Measurements from ENCODE around the gene PCDH15. TPM values are rescaled to one million over a fixed set of nuclear protein-coding genes. Genes with fewer than 3 reads are reported as not detected.

Gene PCDH15
- total and polyA plus RNA-seq, 2 of the 4 experiments (the other 2 are of a cell fraction), result not detected

DNA sequence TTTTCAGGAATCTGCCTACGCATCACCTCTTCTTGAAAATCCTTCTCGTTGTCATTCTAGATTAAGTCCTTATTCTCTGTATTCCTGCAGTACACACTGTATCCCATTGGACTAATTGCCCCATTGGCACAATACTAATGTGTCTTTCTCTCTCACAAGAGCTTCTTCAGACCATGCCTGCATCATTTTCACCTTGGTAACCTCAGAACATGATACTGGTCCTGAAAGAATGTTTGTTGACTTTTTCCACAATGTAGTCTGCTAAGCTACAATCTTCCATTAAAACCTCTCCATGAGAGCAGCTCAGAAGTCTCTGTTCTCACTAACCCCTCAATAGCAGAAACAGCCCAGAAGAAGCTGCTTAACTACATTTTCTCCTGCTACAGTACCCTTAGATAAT is 270.7 kb downstream of the PCDH15 start:
- Histone ChIP-seq H3K4me2 (ENCODE audit: low read depth, low read length) (no peak overlapping the region), H3K23ac (ENCODE audit: low read depth, low read length) (no peak overlapping the region), H3K27ac (ENCODE audit: insufficient read depth, low read length) (no peak overlapping the region), H3K4me1 (ENCODE audit: control insufficient read depth, insufficient read depth, low read length) (no peaks in the 10 kb centered on the region), H3K79me1 (ENCODE audit: low read depth in 1 of 2, low read length in 2 of 2) (no peaks in the 10 kb centered on the region), H3K9me1 (ENCODE audit: insufficient read depth, low read length) (no peaks in the 10 kb centered on the region), H2AK9ac (replicated peaks; ENCODE audit: low read depth, low read length, poor library complexity) (no peak overlapping the region), H3K27me3 (ENCODE audit: control insufficient read depth, insufficient read depth, low read length) (no peaks in the 10 kb centered on the region), H4K91ac (ENCODE audit: insufficient read depth, low read depth, low read length) (no peak overlapping the region), H2AK5ac (ENCODE audit: low read depth, low read length) (no peak overlapping the region), H3K14ac (replicated peaks; ENCODE audit: low read depth, low read length) (no peak overlapping the region), H2BK20ac (ENCODE audit: low read depth, low read length) (no peak overlapping the region), H3K56ac (ENCODE audit: extremely low read depth, insufficient read depth, low read length) (no peak overlapping the region), H2BK5ac (ENCODE audit: low read depth, low read length, poor library complexity, severe bottlenecking) (no peak overlapping the region), H2AFZ (replicated peaks; ENCODE audit: low read length, poor library complexity) (no peak overlapping the region), H2BK15ac (ENCODE audit: low read depth, low read length) (no peak overlapping the region), H3K9ac (ENCODE audit: low read depth, low read length) (no peak overlapping the region), H4K20me1 (ENCODE audit: insufficient read depth, low read length) (no peaks in the 10 kb centered on the region), H3K9me3 (ENCODE audit: control insufficient read depth, insufficient read depth, low read length) (no peaks in the 10 kb centered on the region; the same call in none of the 2 replicates), H2BK120ac (ENCODE audit: low read depth, low read length) (no peak overlapping the region), H3K36me3 (ENCODE audit: control insufficient read depth, insufficient read depth, low read length) (no peaks in the 10 kb centered on the region), H4K8ac (ENCODE audit: low read depth in 2 of 2, low read length in 2 of 2) (no peak overlapping the region), H3K18ac (ENCODE audit: low read depth, low read length) (no peak overlapping the region), H3K4ac (ENCODE audit: low read depth, low read length) (no peak overlapping the region), H4K5ac (ENCODE audit: low read depth, low read length) (no peak overlapping the region), H3K4me3 (ENCODE audit: insufficient read depth, low read depth, low read length) (no peak overlapping the region)
- POLR2A ChIA-PET (ENCODE audit: unreplicated experiment), result no interaction called here
- no peak for TF ChIP-seq RFX5 (IDR thresholded peaks at IDR 0.05; ENCODE audit: low read depth, low read length)
- dilution Hi-C loops (cut with HindIII; ENCODE audit: low sequenced_read_pairs, unreplicated experiment), result no loop called here
- in situ Hi-C loops (cut with MboI; ENCODE audit: low sequenced_read_pairs), result no loop called here
- DNase-seq (no peak), ATAC-seq (ENCODE audit: low read depth) (no peak)
- WGBS, 2 experiments (ENCODE audit: extremely low coverage in 2 of 2, insufficient read length in 1 of 2), result 56% methylated on average over 2 of the region's 2 CpGs; no CpG with 5 or more reads in 1 of the 2 experiments
- intact Hi-C loops (cut with micrococcal nuclease), result no loop called here
- no TSS peak for BruUV-seq (replicated peaks)
- CTCF ChIA-PET, result no interaction called here

Measured in IMR-90 (cell line).